Mucosa of gallbladder (tissue), 1 donor: ENCODE measurements around the gene KLK8. TPM values are rescaled to one million over a fixed set of nuclear protein-coding genes. Genes with fewer than 3 reads are reported as not detected.
A peak's percentile ranks its signal among the peaks of the same experiment; 100 is the strongest.

Experiments used
- DNase-seq: peaks from one replicate; pipeline ENCODE4 v3.0.0-alpha.2; 2020; ENCODE audit warnings: low spot score
- total RNA-seq: library from RNA; stranded (reverse); gene quantifications from one replicate; pipeline ENCODE4 v1.2.1, GENCODE V29; 2021
- donor health status: DM: no; HTN: no; CAD: no.

The KLK8 gene, protein sequence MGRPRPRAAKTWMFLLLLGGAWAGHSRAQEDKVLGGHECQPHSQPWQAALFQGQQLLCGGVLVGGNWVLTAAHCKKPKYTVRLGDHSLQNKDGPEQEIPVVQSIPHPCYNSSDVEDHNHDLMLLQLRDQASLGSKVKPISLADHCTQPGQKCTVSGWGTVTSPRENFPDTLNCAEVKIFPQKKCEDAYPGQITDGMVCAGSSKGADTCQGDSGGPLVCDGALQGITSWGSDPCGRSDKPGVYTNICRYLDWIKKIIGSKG
- total RNA-seq = 2.4 TPM

GRCh38 chr19:51001515-51001914, at the start of gene KLK8:
TSS of gene KLK8 (minus strand) at chr19:51001604. CDS start at chr19:51001167, 437 bp downstream.
- DNase-seq = no peak

DNA sequence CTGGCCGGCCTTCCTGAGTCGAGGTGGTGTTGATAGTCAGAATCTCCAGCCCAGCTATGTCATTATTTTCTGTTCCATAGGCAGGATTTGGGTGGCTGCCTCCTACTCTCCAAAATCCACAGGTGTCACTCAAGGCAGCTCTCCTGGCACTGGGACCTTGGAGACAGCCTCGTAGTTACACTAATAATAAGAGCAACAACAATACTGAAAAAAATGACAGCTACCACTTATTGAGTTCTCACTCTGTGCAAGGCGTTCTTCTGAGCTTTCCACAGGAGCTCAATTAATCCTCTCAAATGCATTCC, 45.6 kb upstream of the KLK8 start:
- DNase-seq = no peak

DNA sequence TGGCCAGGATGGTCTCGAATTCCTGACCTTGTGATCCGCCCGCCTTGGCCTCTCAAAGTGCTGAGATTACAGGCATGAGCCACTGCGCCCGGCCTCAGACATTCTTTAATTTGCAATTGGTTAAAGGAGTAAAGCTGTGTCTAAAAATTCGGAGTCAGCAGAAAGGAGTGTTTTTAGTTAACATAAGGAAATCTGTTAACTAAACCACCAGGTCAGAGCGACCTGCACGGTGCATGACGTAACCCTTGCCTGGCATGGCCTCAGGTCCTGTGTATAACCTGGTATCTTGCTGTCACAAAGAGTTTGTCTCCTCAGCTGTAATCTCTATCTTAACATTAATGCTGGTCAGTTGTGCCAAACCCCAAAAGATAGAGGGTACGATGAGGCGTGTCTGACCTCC, 42.9 kb upstream of the KLK8 start:
- DNase-seq = no peak

- no peak for DNase-seq
Measured at GRCh38 chr19:51043497-51043896, 42.1 kb upstream of the KLK8 start.

- DNase-seq = no peak
Measured at GRCh38 chr19:51040151-51040550, 38.7 kb upstream of the KLK8 start.

DNA sequence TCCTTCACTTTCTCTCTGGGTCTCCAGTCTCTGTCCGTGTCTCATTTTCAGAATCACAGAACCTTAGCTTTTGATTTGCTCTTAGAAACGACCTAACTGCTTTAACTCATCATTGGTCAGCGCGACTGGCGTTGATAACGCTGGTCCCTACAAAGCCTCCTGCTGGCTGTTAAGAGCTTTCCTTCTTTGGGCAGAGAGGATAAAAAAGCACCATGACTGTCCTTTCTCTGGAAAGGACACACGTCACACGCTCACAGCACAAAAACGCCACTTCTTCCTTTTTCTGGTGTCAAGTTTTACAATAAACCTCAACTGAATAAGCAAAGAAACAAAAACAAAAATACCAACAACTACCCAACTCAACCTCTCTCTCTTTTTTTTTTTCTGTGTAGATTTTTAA, 35.1 kb upstream of the KLK8 start:
- DNase-seq = no peak

DNA sequence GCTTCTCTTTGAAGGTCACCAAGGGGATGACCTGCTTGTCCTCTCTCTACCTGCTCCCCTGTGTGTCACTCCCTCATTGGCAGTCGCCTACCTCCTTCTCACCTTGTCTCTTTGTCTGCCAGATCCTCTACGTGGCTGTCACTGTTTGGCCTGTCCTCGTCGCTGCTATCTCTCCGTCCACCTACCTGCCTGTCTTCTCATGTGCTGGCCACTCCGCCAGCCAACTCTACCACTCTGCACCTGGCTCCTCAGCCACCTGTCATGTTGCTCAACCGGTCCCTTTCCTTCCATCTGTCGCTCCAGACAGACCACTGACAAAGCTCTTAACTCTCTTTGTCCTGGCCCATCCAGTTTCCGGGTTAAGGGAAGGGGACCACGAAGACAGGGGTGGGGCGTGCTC, 33.3 kb upstream of the KLK8 start, which contains the start of gene KLK12:
Gene KLK12, minus strand, starts transcription at position 299 of the 400 bp plus-strand sequence. CDS start 381 bp downstream, outside the sequence.
- peak; percentile 21 for DNase-seq

- no peak for DNase-seq
Measured at GRCh38 chr19:51031880-51032225, 30.4 kb upstream of the KLK8 start.

DNA sequence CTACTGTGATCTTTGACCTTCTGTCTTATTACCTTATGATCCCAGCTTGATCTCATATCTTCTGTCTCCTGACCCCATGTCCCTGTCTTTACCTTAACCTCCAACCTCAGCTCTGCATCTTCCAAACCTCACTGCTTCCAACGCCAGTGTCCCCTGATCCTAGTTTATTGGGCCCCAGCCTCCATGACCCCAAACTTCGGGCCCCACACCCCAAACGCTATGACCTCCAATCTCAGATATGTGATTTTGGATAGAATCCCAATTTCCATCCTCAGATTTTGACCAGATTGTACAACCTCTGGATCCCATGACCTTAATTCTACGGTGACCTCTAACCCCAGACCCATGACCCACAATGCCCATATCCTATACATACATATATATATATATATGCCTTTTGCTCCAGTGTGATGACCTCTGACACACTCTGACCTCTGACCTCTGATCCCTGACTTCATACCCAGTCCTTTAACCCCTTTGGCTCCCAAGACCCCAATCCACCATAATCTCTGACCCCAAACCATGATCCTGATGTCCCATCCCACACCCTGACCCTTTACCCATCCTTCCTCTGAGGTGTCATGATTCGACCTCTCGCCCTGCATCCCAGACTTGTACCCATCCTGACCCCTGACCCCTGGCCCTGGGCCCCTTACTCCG, 29.9 kb upstream of the KLK8 start:
- no peak for DNase-seq

GRCh38 chr19:51030631-51031030, 29.2 kb upstream of the KLK8 start:
- DNase-seq = no peak

- DNase-seq = no peak
Measured at GRCh38 chr19:51029718-51030117, 28.3 kb upstream of the KLK8 start.

DNA sequence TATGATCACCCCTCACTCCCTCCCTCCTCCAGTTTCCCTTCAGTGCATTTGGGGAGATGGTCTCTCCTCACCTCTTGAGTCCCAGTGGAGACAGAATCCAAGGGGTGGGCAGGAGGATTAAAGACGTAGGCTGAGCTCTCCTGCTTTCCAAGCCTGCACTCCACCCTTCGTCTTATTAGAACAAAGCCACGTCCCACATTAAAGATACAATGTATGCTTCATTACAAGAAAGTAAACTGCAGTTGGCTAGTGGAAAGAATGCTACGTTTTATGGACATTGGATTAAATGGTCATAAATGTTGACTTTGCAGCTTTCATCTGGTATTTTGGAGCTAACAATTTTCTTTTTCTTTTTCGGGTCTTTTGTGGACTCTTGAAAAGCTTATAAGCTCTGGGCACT, 26.5 kb upstream of the KLK8 start:
- DNase-seq = no peak

GRCh38 chr19:51027126-51027806, 25.9 kb upstream of the KLK8 start:
- no peak for DNase-seq

DNA sequence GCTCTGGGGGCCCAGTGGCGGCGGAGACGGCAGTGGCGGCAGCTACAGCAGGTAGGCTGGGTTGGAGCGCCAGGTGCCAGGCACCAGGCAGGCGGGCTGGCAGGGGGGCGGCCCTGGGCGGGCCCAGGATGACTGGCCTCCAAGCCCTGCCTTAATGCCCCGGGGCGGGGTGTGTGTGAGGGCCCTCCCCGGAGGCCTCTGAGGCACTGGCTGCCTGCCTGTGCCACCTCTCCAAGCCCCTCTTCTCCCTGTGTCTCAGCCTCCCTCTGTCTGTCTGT, 25.1 kb upstream of the KLK8 start, which contains the start of gene KLK11:
Gene KLK11, minus strand, starts transcription at position 63 of the 278 bp plus-strand sequence. CDS start 985 bp downstream, outside the sequence.
- DNase-seq = peak; percentile 84

DNA sequence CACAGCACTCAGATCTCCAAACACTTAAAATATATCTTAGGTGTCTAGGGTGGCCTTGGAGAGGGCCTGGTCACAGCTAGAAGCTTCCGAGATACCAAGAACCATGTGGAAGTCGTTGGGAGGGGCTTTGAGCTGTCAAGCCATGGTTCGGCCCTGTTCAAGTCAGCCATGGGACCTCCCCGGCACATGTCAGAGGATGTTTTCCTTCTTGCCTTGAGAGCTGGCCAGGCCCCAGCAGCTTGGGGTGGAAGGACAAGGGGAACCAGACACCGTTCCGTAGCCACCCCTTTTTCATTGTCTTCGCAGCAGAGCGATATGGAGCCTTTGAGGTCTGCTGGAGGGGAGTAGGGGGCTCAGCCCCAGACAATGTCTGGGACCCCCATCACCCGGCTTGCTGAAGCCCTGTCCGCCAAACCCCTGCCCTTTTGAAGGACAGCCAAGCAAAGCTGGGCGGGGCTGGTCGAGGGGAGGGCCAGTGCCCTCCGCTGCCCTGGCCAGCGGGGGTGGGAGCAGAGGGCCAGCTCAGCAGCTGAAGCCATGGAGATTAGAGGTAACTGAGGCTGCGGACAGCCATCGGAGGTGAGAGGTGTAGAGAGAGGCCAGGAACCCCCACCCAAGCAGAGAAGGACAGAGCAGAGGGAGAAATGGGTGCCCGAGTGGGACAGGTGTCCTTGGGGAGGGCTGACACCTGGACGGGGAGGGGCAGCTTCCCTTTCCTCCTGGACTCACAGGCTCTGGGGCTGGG, 24.6 kb upstream of the KLK8 start:
- DNase-seq = peak; percentile 35

- no peak for DNase-seq
Measured at GRCh38 chr19:51025401-51025800, 24.0 kb upstream of the KLK8 start.

DNA sequence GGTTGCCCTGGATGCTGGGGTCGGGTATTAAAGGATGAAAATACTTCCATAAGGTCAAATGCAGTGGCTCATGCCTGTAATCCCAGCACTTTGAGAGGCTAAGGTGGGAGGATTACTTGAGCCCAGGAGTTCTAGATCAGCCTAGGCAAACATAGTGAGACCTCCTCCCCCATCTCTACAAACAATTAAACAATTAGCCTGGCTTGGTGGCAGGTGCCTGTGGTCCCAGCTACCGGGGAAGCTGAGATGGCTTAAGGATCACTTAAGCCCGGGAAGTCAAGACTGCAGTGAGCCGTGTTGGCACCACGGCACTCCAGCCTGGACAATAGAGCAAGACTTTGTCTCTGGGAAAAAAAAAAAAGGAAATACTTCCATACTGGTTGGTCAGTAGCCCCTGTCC, 23.5 kb upstream of the KLK8 start:
- DNase-seq = no peak

GRCh38 chr19:51023946-51024345, 22.5 kb upstream of the KLK8 start:
- no peak for DNase-seq

DNA sequence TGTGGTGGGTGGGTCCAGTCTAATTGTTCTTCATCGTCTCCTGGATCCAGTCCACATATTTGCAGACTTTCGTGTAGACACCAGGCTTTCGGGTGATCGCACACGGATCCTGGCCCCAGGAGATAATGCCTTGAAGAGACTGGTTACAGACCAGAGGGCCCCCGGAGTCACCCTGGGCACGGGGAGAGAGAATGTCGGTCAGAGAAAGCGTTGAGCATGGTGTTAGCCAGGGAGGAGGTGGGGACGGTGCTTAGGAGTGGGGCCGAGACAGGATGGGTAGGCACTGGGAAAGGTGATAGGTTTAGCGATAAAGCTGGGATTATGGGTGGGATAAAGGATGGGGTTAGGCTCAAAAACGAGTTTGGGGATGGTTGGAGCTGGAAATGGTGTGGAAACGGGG, 21.1 kb upstream of the KLK8 start:
- no peak for DNase-seq

DNA sequence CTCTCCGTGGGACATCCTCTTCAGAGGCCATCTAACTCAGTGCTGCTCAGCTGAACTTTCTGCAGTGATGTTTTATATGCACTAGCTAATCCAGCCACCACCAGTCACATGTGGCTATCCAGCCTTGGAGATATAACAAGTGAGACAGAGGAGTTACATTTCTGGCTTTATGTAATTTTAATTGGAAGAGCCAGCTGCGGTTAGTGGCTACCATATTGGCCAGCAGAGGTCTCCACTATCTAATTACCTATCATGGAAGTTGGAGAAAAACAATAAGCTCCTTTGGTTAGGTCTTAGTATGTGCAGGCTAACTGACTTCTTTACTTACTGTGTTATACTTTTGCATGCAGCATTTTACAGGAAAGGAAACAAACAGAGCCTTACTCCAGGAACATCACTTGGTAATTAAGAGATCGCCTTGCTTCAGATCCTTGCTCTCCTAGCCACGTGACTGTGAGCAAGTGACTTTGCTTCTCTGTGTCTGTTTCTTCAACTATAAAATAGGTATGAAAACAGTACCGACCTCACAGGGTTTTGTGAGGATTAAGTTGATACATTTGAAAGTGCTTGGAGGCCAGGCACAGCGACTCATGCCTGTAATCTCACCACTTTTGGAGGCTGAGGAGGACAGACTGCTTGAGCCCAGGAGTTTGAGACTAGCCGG, 19.7 kb upstream of the KLK8 start:
- DNase-seq = peak; percentile 38

DNA sequence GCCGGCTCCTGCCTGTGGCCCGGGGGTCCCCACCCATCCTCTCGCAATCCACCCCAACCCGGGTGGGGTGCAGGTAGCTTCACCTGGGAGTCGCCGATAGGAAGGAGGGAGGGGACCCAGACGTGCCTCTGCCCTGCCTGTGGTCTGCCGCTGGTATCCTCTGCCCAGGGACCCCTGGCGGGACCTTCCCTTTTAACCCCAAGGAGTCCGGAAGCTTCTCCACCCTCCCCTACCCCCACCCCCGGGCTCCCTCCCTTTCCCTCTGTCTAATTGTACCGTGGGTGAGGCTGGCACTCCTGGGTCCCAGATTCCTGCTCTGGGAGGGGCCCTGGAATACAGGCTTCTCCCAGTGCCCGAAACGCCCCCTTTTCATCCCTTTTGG, 18.1 kb upstream of the KLK8 start, which contains the start of gene KLK10:
Gene KLK10, minus strand, starts transcription at position 166 of the 382 bp plus-strand sequence. CDS start 579 bp downstream, outside the sequence.
- DNase-seq = no peak
